ENCODE measurements around the gene SCNN1A. TPM values are rescaled to one million over a fixed set of nuclear protein-coding genes. Genes with fewer than 3 reads are reported as not detected.
"Not testable (repeated sequence)": the region's sequence is repeated elsewhere in the genome, so short reads cannot be mapped to it uniquely, and the experiment has no call there.

SCNN1A gene
- total and polyA plus RNA-seq, 8 donors = 2.3 to 212 (median 3.5) TPM

DNA sequence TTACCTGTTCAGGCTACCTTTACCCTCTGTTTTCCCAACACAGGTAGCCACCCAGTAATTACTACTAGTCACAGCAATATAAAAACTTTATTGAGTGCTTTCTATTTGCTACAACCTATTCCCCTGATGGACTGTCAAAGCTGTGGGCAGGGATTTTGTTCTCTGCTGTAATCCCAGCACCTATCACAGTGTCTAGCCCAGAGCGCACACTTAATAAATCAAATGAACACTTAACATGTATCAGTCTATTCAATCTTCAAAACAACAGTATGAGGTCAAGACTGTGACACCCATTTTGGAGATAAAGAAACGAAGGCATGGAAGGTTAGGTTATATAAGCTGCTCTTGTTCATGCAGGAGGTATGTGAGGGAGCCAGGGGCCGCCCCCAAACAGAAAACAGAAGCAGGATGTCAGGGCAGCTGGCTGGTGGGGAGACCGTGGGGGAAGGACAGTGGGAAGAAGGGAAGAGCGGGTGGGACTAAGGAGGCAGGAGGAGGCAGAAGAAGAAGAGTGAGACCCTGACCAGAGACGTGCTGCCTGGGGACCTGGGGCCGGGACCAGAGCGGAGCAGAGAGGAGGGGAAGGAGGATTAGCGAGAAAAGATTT is 35.2 kb downstream of the SCNN1A start:
- DNase-seq = no peak
- Histone ChIP-seq H3K27ac (peak overlapping the region; percentile 97 to 99), H3K27me3 (no peaks in the 10 kb centered on the region), H3K4me3 (peak overlapping the region; percentile 98 to 100), H3K4me1 (peaks cover 45 to 75% of the 10 kb centered on the region in 2 donors), H3K36me3 (peaks cover 0 to 11% of the 10 kb centered on the region in 2 donors), H3K9me3 (no peaks in the 10 kb centered on the region)
- TF ChIP-seq, protein P1, sequence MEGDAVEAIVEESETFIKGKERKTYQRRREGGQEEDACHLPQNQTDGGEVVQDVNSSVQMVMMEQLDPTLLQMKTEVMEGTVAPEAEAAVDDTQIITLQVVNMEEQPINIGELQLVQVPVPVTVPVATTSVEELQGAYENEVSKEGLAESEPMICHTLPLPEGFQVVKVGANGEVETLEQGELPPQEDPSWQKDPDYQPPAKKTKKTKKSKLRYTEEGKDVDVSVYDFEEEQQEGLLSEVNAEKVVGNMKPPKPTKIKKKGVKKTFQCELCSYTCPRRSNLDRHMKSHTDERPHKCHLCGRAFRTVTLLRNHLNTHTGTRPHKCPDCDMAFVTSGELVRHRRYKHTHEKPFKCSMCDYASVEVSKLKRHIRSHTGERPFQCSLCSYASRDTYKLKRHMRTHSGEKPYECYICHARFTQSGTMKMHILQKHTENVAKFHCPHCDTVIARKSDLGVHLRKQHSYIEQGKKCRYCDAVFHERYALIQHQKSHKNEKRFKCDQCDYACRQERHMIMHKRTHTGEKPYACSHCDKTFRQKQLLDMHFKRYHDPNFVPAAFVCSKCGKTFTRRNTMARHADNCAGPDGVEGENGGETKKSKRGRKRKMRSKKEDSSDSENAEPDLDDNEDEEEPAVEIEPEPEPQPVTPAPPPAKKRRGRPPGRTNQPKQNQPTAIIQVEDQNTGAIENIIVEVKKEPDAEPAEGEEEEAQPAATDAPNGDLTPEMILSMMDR (IDR thresholded peaks at IDR 0.05) = no peak
- no peak for ATAC-seq
- intact Hi-C loops (cut with DNase I) = no loop called here

DNA sequence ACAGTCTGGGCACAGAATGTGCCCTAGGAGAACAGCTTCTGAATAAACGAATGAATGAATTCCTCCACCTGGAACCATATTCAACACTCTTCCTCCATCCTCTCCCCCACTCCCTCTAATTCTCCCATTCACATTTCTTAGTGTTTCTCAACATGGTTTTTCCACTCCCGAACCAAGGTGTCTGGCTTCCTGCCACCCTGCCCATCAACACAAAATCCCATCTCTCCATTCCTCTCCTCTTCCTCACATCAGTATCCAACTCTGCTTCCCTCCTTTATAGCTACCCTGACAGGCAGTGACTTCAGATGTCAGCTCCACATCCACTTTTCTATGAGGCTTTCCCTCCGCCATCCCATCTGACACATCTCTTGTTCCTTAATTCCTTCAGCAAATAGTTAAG is 36.4 kb downstream of the SCNN1A start:
- DNase-seq (no peak), ATAC-seq (no peak)
- TF ChIP-seq, protein P1 (IDR thresholded peaks at IDR 0.05) = no peak
- Histone ChIP-seq H3K4me1 (peaks cover 57 to 77% of the 10 kb centered on the region in 2 donors), H3K27ac (peak overlapping the region; percentile 97 to 99), H3K27me3 (no peaks in the 10 kb centered on the region), H3K9me3 (no peaks in the 10 kb centered on the region), H3K36me3 (peaks cover 0 to 21% of the 10 kb centered on the region in 2 donors), H3K4me3 (peak overlapping the region; percentile 98 to 100)
- intact Hi-C loops (cut with DNase I) = loop anchor here in 1 of 2 donors (5.0 kb wide), 1 partner anchor 38 kb away; the partner anchor contains the start of gene SCNN1A

DNA sequence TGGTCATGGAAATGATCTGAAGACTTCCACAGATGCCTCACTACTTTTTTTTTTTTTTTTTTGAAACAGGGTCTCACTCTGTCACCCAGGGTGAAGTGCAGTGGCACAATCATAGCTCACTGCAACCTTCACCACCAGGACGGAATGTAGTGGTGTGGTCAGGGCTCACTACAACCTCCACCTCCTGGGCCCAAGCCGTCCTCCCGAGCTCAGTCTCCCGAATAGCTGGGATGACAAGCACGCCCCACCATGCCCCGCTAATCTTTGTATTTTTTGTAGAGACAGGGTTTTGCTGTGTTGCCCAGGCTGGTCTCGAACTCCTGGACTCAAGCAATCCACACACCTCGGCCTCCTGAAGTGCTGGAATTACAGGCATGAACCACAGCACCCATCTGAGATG is 36.8 kb downstream of the SCNN1A start:
- peaks cover 57 to 77% of the 10 kb centered on the region in 2 donors for H3K4me1 ChIP-seq
- not testable (repeated sequence) for ATAC-seq, H3K9me3 ChIP-seq, DNase-seq, H3K27me3 ChIP-seq
- H3K36me3 ChIP-seq = peaks cover 0 to 25% of the 10 kb centered on the region in 2 donors
- intact Hi-C loops (cut with DNase I) = loop anchor here in 1 of 2 donors (5.0 kb wide), 1 partner anchor 39 kb away; the partner anchor contains the start of gene SCNN1A
- H3K27ac ChIP-seq = peak overlapping the region; percentile 97 to 99
- peak overlapping the region; percentile 98 to 100 for H3K4me3 ChIP-seq

DNA sequence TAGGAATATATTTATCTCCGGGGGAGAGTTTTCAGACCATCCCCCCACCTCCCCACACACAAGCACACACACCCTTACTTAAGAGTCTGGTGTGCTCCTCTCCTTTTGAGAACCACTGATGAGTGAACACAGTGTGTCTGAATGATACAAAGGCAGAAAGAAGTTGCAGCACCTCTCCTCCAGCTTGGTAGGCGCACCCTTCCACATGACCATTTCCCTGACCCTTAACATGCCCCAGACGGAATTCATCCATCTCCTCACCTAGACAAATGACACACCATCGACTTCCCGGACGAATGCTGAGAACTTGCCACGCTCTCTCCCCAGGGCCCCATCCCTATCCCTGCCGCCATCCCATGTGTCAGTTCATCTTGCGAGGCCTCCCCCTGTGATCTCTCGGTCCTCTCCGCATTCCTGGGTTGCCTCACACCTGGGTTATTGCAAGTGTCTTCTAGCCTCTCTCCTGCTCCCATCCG is 37.4 kb downstream of the SCNN1A start:
- H3K36me3 ChIP-seq = peaks cover 0 to 31% of the 10 kb centered on the region in 2 donors
- TF ChIP-seq, protein P1 (IDR thresholded peaks at IDR 0.05) = no peak
- no peak for DNase-seq
- ATAC-seq = no peak
- no peaks in the 10 kb centered on the region for H3K27me3 ChIP-seq
- no peaks in the 10 kb centered on the region for H3K9me3 ChIP-seq
- H3K4me1 ChIP-seq = peaks cover 62 to 77% of the 10 kb centered on the region in 2 donors
- peak overlapping the region in 1 of 2 donors; percentile 100 for H3K4me3 ChIP-seq
- H3K27ac ChIP-seq = peak overlapping the region; percentile 97 to 99
- intact Hi-C loops (cut with DNase I) = loop anchor here in 1 of 2 donors (5.0 kb wide), 1 partner anchor 39 kb away; the partner anchor contains the start of gene SCNN1A

DNA sequence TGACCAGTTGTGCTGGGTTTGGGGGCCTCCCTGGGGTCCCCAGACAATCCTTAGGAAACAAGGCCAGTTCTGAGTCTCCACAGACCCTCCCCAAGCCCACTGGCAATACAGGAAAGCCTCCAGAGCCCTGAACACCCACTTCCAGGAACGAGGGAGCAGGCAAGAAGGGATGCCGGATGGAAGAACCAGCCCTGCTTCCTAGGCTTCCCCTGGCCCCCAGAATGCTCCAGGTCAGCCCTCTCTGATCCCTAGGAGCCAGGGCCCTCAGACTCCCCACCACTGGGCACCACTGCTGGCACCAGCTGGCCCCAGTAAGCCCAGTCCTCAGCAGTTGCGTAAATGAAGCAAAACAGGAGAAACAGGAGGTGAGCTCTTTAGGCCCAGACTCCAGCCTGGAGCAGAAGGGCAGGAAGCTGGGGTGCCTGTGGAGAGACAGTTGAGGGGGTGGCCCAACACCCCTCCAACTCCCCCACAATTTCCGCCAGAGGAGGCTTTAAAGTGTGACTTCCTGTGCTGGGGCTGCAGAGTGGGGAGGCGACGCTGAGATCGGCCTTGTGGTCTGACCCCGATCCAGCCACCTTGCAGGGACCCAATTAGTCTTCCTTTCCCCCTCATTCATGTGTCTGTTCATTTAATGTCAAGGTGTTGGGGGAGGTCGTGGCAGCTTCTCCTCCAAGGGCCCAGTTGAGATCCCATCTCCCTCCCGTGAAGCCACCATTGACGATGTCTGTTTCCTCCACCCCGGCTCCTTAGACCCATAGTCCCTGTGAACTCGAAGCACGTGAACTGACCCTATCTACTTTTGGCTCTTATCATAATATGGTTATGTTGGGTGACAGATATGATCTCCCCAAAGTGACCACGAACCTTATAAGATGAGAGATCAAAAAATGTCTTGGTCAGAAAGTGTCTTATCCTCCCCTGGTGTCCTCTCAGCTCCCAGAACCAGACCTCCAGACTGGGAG is 38.2 kb downstream of the SCNN1A start:
- peak overlapping the region; percentile 97 to 99 for H3K27ac ChIP-seq
- peaks cover 0 to 39% of the 10 kb centered on the region in 2 donors for H3K36me3 ChIP-seq
- no peaks in the 10 kb centered on the region for H3K9me3 ChIP-seq
- intact Hi-C loops (cut with DNase I) = loop anchor here in 1 of 2 donors (5.0 kb wide), 1 partner anchor 40 kb away; the partner anchor contains the start of gene SCNN1A
- H3K4me1 ChIP-seq = peaks cover 57 to 77% of the 10 kb centered on the region in 2 donors
- ATAC-seq = peak; percentile 1
- TF ChIP-seq, protein P1 (IDR thresholded peaks at IDR 0.05) = no peak
- H3K27me3 ChIP-seq = no peaks in the 10 kb centered on the region
- H3K4me3 ChIP-seq = peak overlapping the region; percentile 24 to 100
- DNase-seq = no peak
